Fibroblast of lung (primary cell): ENCODE results near the gene SEC23IP. TPM values are rescaled to one million over a fixed set of nuclear protein-coding genes. Genes with fewer than 3 reads are reported as not detected.

Experiments
- DNase-seq, 2 donors: peaks; one replicate each; pipeline versions ENCODE4 v3.0.0 to v3.0.0-alpha.2; 2010; ENCODE audit warnings: low read depth in 2 of 2
- H2AFZ ChIP-seq: 2 replicates; pipeline ENCODE4 v1.5.1; 2012; ENCODE audit warnings: low read length, control low read depth, inconsistent platforms
- H3K27ac ChIP-seq: 2 replicates; pipeline ENCODE4 v1.5.1; 2011; ENCODE audit warnings: low read length, control low read depth; ENCODE audit not compliant: insufficient read depth
- H3K27me3 ChIP-seq: 2 replicates; pipeline ENCODE4 v1.5.1; 2011; ENCODE audit warnings: mild to moderate bottlenecking, low read length; ENCODE audit not compliant: control insufficient read depth, insufficient read depth
- H3K36me3 ChIP-seq: 2 replicates; pipeline ENCODE4 v1.5.1; 2011; ENCODE audit warnings: low read length; ENCODE audit not compliant: control insufficient read depth, insufficient read depth
- H3K4me1 ChIP-seq: 2 replicates; pipeline ENCODE4 v1.5.1; 2011; ENCODE audit warnings: low read length; ENCODE audit not compliant: control insufficient read depth, insufficient read depth; ENCODE audit errors: extremely low read depth
- H3K4me2 ChIP-seq: 2 replicates; pipeline ENCODE4 v1.5.1; 2011; ENCODE audit warnings: low read length, control low read depth; ENCODE audit not compliant: insufficient read depth; ENCODE audit errors: extremely low read depth
- H3K4me3 ChIP-seq, 4 experiments: fragments of 200-600 bp in 1 of 4; sonication (generic) in 1 of 4; replicated peaks in 1 of 4; 2 replicates each; pipeline ENCODE4 v1.5.1; 2011 to 2016; ENCODE audit warnings: low read length in 4 of 4, low read depth in 3 of 4, mild to moderate bottlenecking in 3 of 4, control low read depth in 2 of 4, inconsistent platforms in 1 of 4, mixed read lengths in 1 of 4; ENCODE audit not compliant: insufficient read depth in 1 of 4; ENCODE audit errors: control extremely low read depth in 1 of 4
- H3K79me2 ChIP-seq: 2 replicates; pipeline ENCODE4 v1.5.1; 2012; ENCODE audit warnings: mild to moderate bottlenecking, low read length, inconsistent platforms; ENCODE audit not compliant: control insufficient read depth, insufficient read depth
- H3K9ac ChIP-seq: 2 replicates; pipeline ENCODE4 v1.5.1; 2011; ENCODE audit warnings: mild to moderate bottlenecking, low read length, control low read depth; ENCODE audit not compliant: insufficient read depth
- H3K9me3 ChIP-seq: 2 replicates; pipeline ENCODE4 v1.5.1; 2012; ENCODE audit warnings: low read depth, low read length; ENCODE audit not compliant: control insufficient read depth, insufficient read depth
- H4K20me1 ChIP-seq: 2 replicates; pipeline ENCODE4 v1.5.1; 2011; ENCODE audit warnings: low read length; ENCODE audit not compliant: control insufficient read depth, insufficient read depth; ENCODE audit errors: extremely low read depth
- EZH2 ChIP-seq: IDR thresholded peaks from 2 replicates; pipeline ENCODE4 v1.5.1; 2012; ENCODE audit warnings: low read length, control low read depth, mild to moderate bottlenecking; ENCODE audit errors: missing control alignments
- polyA plus RNA-seq, 2 donors: library from polyadenylated mRNA; depleted of rRNA in 1 of 2; stranded (reverse) in 1 of 2; unstranded in 1 of 2; fragments of >200 nt; gene quantifications; 2 replicates each; pipeline ENCODE4 v1.2.1, GENCODE V29; 2011 to 2012; ENCODE audit warnings: missing spikeins in 1 of 2
- total RNA-seq: library from RNA; depleted of rRNA; stranded (reverse); fragments of >200 nt; gene quantifications from 2 replicates; pipeline ENCODE4 v1.2.1, GENCODE V29; 2014
- TF ChIP-seq, protein P1 (sequence below), 2 donors: IDR thresholded peaks in 1 of 2; conservative IDR thresholded peaks in 1 of 2; 1 replicate in 1 of 2; 2 replicates in 1 of 2; pipeline ENCODE4 v1.5.1; 2011 to 2012; ENCODE audit warnings: low read length in 2 of 2, control low read depth in 1 of 2, inconsistent platforms in 1 of 2, low read depth in 1 of 2, mild to moderate bottlenecking in 1 of 2

SEC23IP gene
- total and polyA plus RNA-seq, 2 donors (not counting 1 experiment from before 2014, with no cell fraction given): 16.3 to 47.1 TPM

DNA sequence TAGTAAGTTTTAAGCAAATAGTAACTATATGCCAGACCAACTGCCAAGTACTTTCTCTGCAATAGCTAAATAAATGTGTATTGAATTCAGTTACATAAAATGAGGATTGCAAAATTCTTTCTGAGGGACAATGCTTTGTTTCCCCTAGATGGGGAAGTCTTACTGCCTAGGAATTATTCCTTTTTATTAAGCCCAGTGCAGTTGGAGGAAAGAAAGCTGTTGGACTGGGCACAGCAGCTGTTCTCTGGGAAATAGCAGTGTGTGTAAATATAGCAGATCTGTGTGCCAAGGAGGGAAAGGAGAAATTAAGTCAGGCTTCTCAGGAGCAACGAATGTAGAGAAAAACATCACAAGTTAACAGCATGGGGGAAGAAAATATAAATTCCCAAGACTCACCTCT, 77.1 kb downstream of the SEC23IP start:
- Histone ChIP-seq H3K79me2 (no peaks in the 10 kb centered on the region), H3K4me2 (no peak overlapping the region), H4K20me1 (no peaks in the 10 kb centered on the region), H3K4me3 (no peak overlapping the region), H3K9ac (no peak overlapping the region), H3K36me3 (no peaks in the 10 kb centered on the region), H3K9me3 (no peaks in the 10 kb centered on the region), H3K4me1 (no peaks in the 10 kb centered on the region), H3K27ac (no peak overlapping the region), H3K27me3 (no peaks in the 10 kb centered on the region), H2AFZ (no peak overlapping the region)
- DNase-seq: no peak
- TF ChIP-seq, protein P1, sequence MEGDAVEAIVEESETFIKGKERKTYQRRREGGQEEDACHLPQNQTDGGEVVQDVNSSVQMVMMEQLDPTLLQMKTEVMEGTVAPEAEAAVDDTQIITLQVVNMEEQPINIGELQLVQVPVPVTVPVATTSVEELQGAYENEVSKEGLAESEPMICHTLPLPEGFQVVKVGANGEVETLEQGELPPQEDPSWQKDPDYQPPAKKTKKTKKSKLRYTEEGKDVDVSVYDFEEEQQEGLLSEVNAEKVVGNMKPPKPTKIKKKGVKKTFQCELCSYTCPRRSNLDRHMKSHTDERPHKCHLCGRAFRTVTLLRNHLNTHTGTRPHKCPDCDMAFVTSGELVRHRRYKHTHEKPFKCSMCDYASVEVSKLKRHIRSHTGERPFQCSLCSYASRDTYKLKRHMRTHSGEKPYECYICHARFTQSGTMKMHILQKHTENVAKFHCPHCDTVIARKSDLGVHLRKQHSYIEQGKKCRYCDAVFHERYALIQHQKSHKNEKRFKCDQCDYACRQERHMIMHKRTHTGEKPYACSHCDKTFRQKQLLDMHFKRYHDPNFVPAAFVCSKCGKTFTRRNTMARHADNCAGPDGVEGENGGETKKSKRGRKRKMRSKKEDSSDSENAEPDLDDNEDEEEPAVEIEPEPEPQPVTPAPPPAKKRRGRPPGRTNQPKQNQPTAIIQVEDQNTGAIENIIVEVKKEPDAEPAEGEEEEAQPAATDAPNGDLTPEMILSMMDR (conservative IDR thresholded peaks at IDR 0.05 in 1 of 2, IDR thresholded peaks at IDR 0.05 in 1 of 2; ENCODE audit: low read depth in 1 of 2, low read length in 2 of 2): no peak
- TF ChIP-seq EZH2: no peak

DNA sequence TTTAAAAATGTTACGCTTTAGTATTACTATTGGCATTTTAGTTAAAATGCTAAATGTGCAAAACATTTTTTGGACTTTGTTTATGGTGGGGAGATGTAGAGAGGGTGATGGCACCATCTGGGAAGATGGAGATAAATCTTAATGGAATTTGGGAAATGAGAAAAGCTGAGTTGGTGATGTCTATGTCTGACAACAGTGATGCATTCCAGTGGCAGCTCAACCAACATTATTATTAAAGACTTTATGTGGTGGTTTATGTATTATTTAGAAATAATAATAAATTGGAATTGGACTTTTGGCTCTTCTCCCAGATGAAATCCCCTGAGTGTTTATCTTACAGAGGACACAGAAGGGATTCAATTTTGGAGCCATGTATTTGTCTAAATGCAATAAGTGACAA, 77.6 kb downstream of the SEC23IP start:
- no peak overlapping the region for H3K4me3 ChIP-seq
- no peak for TF ChIP-seq EZH2
- TF ChIP-seq, protein P1 (conservative IDR thresholded peaks at IDR 0.05 in 1 of 2, IDR thresholded peaks at IDR 0.05 in 1 of 2; ENCODE audit: low read depth in 1 of 2, low read length in 2 of 2): no peak

DNA sequence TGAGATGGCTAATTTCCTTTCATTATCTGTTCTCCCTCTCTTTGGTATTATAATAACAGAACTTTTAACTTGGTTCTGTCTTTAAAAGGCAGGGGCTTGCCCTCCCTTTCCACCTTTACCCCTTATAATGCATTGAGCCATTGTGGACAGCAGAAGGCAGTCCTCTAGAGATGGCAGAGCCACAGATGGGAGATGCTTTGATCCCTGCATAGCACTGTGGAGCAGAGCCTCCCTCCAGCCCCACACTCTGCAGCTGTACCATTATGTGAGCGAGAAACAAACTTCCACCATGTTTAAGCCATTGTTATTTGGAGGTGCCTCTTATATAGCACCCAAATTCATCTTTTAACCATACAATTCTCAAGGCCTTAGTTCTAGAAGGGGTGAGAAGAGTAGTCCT, 78.4 kb downstream of the SEC23IP start:
- Histone ChIP-seq H3K36me3 (no peaks in the 10 kb centered on the region), H3K27ac (no peak overlapping the region), H3K9me3 (no peaks in the 10 kb centered on the region), H3K4me2 (no peak overlapping the region), H3K9ac (no peak overlapping the region), H3K4me1 (no peaks in the 10 kb centered on the region), H4K20me1 (no peaks in the 10 kb centered on the region), H3K79me2 (no peaks in the 10 kb centered on the region), H3K4me3 (no peak overlapping the region), H3K27me3 (no peaks in the 10 kb centered on the region), H2AFZ (no peak overlapping the region)
- DNase-seq: no peak
- TF ChIP-seq, protein P1 (conservative IDR thresholded peaks at IDR 0.05 in 1 of 2, IDR thresholded peaks at IDR 0.05 in 1 of 2; ENCODE audit: low read depth in 1 of 2, low read length in 2 of 2): no peak
- no peak for TF ChIP-seq EZH2

More for the DNA sequence above, 77.6 kb downstream of the SEC23IP start:
- DNase-seq: no peak
- Histone ChIP-seq H3K27ac (no peak overlapping the region), H3K9me3 (no peaks in the 10 kb centered on the region), H3K79me2 (no peaks in the 10 kb centered on the region), H3K36me3 (no peaks in the 10 kb centered on the region), H3K27me3 (no peaks in the 10 kb centered on the region), H4K20me1 (no peaks in the 10 kb centered on the region), H3K9ac (no peak overlapping the region), H3K4me1 (no peaks in the 10 kb centered on the region), H2AFZ (no peak overlapping the region), H3K4me2 (no peak overlapping the region)
